Esophagus muscularis mucosa (tissue), 4 donors: Measurements from ENCODE around the gene RAB1A. TPM values are rescaled to one million over a fixed set of nuclear protein-coding genes. Genes with fewer than 3 reads are reported as not detected.
A peak's percentile ranks its signal among the peaks of the same experiment; 100 is the strongest.
"Not testable (repeated sequence)": the region's sequence is repeated elsewhere in the genome, so short reads cannot be mapped to it uniquely, and the experiment has no call there.

ENCODE experiments used
- DNase-seq: peaks from one replicate; pipeline ENCODE4 v3.0.0-alpha.2; 2017; ENCODE audit errors: extremely low spot score
- H3K27ac ChIP-seq, 4 donors: fragments of 200-600 bp; sonication (generic); replicated peaks in 1 of 4; 1 replicate in 3 of 4; 2 replicates in 1 of 4; pipeline ENCODE4 v1.5.1; 2016 to 2019; ENCODE audit warnings: mild to moderate bottlenecking in 1 of 4
- H3K27me3 ChIP-seq, 4 donors: fragments of 200-600 bp; sonication (generic); one replicate each; pipeline versions ENCODE4 v1.5.1 to v1.6.0; 2016 to 2019
- H3K36me3 ChIP-seq, 4 donors: fragments of 200-600 bp; sonication (generic); one replicate each; pipeline ENCODE4 v1.5.1; 2016 to 2019
- H3K4me1 ChIP-seq, 4 donors: fragments of 200-600 bp; sonication (generic); one replicate each; pipeline ENCODE4 v1.5.1; 2016 to 2019
- H3K4me3 ChIP-seq, 4 donors: fragments of 200-600 bp; sonication (generic); 1 replicate in 2 of 4; 2 replicates in 2 of 4; pipeline ENCODE4 v1.5.1; 2016 to 2019; ENCODE audit warnings: mild to moderate bottlenecking in 4 of 4, moderate library complexity in 1 of 4
- H3K9me3 ChIP-seq, 4 donors: fragments of 200-600 bp; sonication (generic); 1 replicate in 3 of 4; 2 replicates in 1 of 4; pipeline ENCODE4 v1.5.1; 2016 to 2019
- EP300 ChIP-seq: sonication (generic); formaldehyde crosslinking; IDR thresholded peaks from one replicate; pipeline ENCODE4 v1.6.1; 2017; ENCODE audit warnings: antibody characterized with exemption
- POLR2A ChIP-seq: fragments of 450-650 bp; IDR thresholded peaks from one replicate; pipeline ENCODE4 v1.6.1; 2017; ENCODE audit warnings: antibody characterized with exemption, moderate library complexity, mild to moderate bottlenecking, low read depth
- POLR2AphosphoS5 ChIP-seq, 2 donors: sonication (generic); formaldehyde crosslinking; IDR thresholded peaks; one replicate each; pipeline ENCODE4 v1.6.1; 2017; ENCODE audit warnings: antibody characterized with exemption in 2 of 2
- WGBS: methylation state at CpG from one replicate; pipeline ENCODE4 v1.1.5; 2018; 5-methylcytosine and 5-hydroxymethylcytosine counted together
- intact Hi-C: fragments of 100-400 bp; cut with DNase I; formaldehyde crosslinking; loops from one replicate; pipeline ENCODE4 v1.15.1; 2023
- total RNA-seq, 4 donors: library from RNA; depleted of rRNA; stranded (reverse); fragments of >200 nt; gene quantifications; one replicate each; pipeline versions ENCODE4 v1.1.0 to v1.2.1, GENCODE V29; 2016
- TF ChIP-seq, protein P1 (sequence below), 3 experiments: fragments of 200-600 bp in 2 of 3; fragments of 450-650 bp in 1 of 3; sonication (generic) in 2 of 3; IDR thresholded peaks; one replicate each; pipeline ENCODE4 v1.5.1; 2017 to 2019; ENCODE audit warnings: antibody characterized with exemption in 3 of 3, mild to moderate bottlenecking in 2 of 3, moderate library complexity in 1 of 3

The RAB1A gene
- total RNA-seq, 4 donors from 2014 or later = 72.1 to 91.4 (median 86.0) TPM

DNA sequence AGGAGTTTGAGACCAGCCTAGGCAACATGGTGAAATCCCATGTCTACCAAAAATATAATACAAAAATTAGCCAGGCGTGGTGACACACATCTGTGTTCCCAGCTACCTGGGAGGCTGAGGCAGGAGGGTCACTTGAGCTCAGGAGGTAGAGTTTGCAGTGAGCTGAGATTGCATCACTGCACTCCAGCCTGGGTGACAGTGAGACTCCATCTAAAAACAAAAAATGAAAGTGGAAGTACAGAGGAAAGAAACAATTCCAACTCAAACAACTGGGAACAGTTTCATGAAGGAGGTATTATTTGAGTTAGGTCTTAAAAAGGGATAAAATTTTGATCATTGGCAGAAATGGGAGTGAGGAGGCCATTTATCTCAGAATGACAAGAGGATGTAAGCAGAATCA lies 6.3 kb upstream of the RAB1A start:
- Histone ChIP-seq H3K4me3 (no peak overlapping the region), H3K27me3 (no peaks in the 10 kb centered on the region), H3K9me3 (no peaks in the 10 kb centered on the region), H3K27ac (peak overlapping the region in 1 of 4 donors; percentile 2), H3K36me3 (no peaks in the 10 kb centered on the region), H3K4me1 (peaks cover 0 to 3% (median under 1%) of the 10 kb centered on the region in 4 donors)
- TF ChIP-seq, protein P1, sequence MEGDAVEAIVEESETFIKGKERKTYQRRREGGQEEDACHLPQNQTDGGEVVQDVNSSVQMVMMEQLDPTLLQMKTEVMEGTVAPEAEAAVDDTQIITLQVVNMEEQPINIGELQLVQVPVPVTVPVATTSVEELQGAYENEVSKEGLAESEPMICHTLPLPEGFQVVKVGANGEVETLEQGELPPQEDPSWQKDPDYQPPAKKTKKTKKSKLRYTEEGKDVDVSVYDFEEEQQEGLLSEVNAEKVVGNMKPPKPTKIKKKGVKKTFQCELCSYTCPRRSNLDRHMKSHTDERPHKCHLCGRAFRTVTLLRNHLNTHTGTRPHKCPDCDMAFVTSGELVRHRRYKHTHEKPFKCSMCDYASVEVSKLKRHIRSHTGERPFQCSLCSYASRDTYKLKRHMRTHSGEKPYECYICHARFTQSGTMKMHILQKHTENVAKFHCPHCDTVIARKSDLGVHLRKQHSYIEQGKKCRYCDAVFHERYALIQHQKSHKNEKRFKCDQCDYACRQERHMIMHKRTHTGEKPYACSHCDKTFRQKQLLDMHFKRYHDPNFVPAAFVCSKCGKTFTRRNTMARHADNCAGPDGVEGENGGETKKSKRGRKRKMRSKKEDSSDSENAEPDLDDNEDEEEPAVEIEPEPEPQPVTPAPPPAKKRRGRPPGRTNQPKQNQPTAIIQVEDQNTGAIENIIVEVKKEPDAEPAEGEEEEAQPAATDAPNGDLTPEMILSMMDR (IDR thresholded peaks at IDR 0.05) = no peak
- no peak for TF ChIP-seq POLR2A
- no peak for TF ChIP-seq POLR2AphosphoS5 (IDR thresholded peaks at IDR 0.05)
- no peak for TF ChIP-seq EP300
- DNase-seq = no peak
- intact Hi-C loops = loop anchor here (10.0 kb wide), 2 partner anchors 141 to 299 kb away; partner anchors contain the start of gene SPRED2
- 88% methylated on average over 1 of the region's 1 CpG for WGBS

- 83% methylated on average over 7 of the region's 7 CpGs for WGBS
- peaks cover 0 to 9% (median 6%) of the 10 kb centered on the region in 4 donors for H3K4me1 ChIP-seq
- intact Hi-C loops = loop anchor here (5.0 to 10.0 kb wide), 3 partner anchors 77 to 301 kb away; partner anchors contain the start of genes CEP68 and SPRED2
Observed at GRCh38 chr2:65134158-65134557, 4.3 kb upstream of the RAB1A start.

DNA sequence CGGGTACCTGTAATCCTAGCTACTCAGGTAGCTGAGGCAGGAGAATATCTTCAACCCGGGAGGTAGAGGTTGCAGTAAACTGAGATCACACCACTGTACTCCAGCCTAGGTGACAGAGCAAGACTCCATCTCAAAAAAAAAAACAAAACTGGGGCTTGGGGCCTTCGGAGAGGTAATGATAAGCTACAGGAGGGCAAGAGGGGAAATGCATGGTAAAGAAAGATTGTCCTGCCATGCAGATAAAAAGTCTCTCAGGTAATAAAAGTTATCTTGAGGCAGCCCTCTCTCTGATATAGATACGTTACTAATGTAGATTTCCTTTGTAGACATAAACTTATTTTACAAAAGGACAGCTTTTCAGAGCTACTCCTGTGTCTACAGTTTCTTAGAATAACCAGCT lies 3.7 kb upstream of the RAB1A start:
- intact Hi-C loops = loop anchor here (5.0 to 10.0 kb wide), 3 partner anchors 76 to 301 kb away; partner anchors contain the start of genes CEP68 and SPRED2
- H3K36me3 ChIP-seq = no peaks in the 10 kb centered on the region
- H3K27ac ChIP-seq = no peak overlapping the region
- no peak for DNase-seq
- peaks cover 0 to 11% (median 8%) of the 10 kb centered on the region in 4 donors for H3K4me1 ChIP-seq
- no peak for TF ChIP-seq EP300
- no peak for TF ChIP-seq POLR2AphosphoS5 (IDR thresholded peaks at IDR 0.05)
- TF ChIP-seq, protein P1 (IDR thresholded peaks at IDR 0.05) = no peak
- no peak for TF ChIP-seq POLR2A
- 81% methylated on average over 4 of the region's 4 CpGs for WGBS
- H3K9me3 ChIP-seq = no peaks in the 10 kb centered on the region
- no peaks in the 10 kb centered on the region for H3K27me3 ChIP-seq
- H3K4me3 ChIP-seq = no peak overlapping the region

More at GRCh38 chr2:65134158-65134557, 4.3 kb upstream of the RAB1A start:
- Histone ChIP-seq H3K4me3 (no peak overlapping the region), H3K9me3 (no peaks in the 10 kb centered on the region), H3K36me3 (no peaks in the 10 kb centered on the region), H3K27ac (no peak overlapping the region), H3K27me3 (no peaks in the 10 kb centered on the region)
- TF ChIP-seq EP300 (no peak), POLR2A (no peak), POLR2AphosphoS5 (IDR thresholded peaks at IDR 0.05) (no peak)
- TF ChIP-seq, protein P1 (IDR thresholded peaks at IDR 0.05) = no peak
- no peak for DNase-seq

GRCh38 chr2:65132930-65133329 lies 3.0 kb upstream of the RAB1A start:
- not testable (repeated sequence) for DNase-seq, H3K36me3 ChIP-seq, H3K27me3 ChIP-seq, H3K27ac ChIP-seq, H3K4me3 ChIP-seq, H3K9me3 ChIP-seq
- WGBS = 94% methylated on average over 15 of the region's 15 CpGs
- intact Hi-C loops = loop anchor here (5.0 to 10.0 kb wide), 3 partner anchors 76 to 302 kb away; partner anchors contain the start of genes CEP68 and SPRED2
- peaks cover 3 to 18% (median 15%) of the 10 kb centered on the region in 4 donors for H3K4me1 ChIP-seq

GRCh38 chr2:65130664-65131175 lies 814 bp upstream of the RAB1A start:
- no peaks in the 10 kb centered on the region for H3K36me3 ChIP-seq
- peak overlapping the region; percentile 66 to 98 (median 94) for H3K4me3 ChIP-seq
- H3K4me1 ChIP-seq = peaks cover 25 to 40% (median 37%) of the 10 kb centered on the region in 4 donors
- 15% methylated on average over 18 of the region's 19 CpGs for WGBS
- TF ChIP-seq POLR2A = peak; percentile 2
- TF ChIP-seq EP300 = no peak
- peak overlapping the region; percentile 94 to 100 (median 98) for H3K27ac ChIP-seq
- DNase-seq = no peak
- intact Hi-C loops = loop anchor here (5.0 to 10.0 kb wide), 3 partner anchors 73 to 304 kb away; partner anchors contain the start of genes CEP68 and SPRED2
- H3K27me3 ChIP-seq = no peaks in the 10 kb centered on the region
- H3K9me3 ChIP-seq = no peaks in the 10 kb centered on the region
